NOMO-1 treated with dmso at 0.1 percent for 144 hours (cell line): ENCODE data around the gene MIS12.

Source experiments
- DNase-seq: peaks from one replicate; lab custom pipeline; 2025; ENCODE audit not compliant: unreplicated experiment; lab: John Stamatoyannopoulos, UW

Gene MIS12

GRCh38 chr17:5486206-5487124 lies at the start of gene MIS12:
Gene MIS12, plus strand, starts transcription at chr17:5486566. Its CDS starts 2,297 bp downstream, at chr17:5488863.
- DNase-seq = peak; percentile 99

GRCh38 chr17:5437721-5438317 lies 48.5 kb upstream of the MIS12 start:
- no peak for DNase-seq

GRCh38 chr17:5438716-5439445 lies 47.5 kb upstream of the MIS12 start, which contains the start of gene C1QBP:
Gene C1QBP, minus strand, starts transcription at chr17:5439155. Its CDS starts 82 bp downstream, at chr17:5439073.
- DNase-seq = peak; percentile 94

GRCh38 chr17:5439446-5439764 lies 47.0 kb upstream of the MIS12 start:
- DNase-seq = no peak

GRCh38 chr17:5443728-5444127 lies 42.6 kb upstream of the MIS12 start:
- no peak for DNase-seq

- no peak for DNase-seq
Observed at GRCh38 chr17:5444209-5444608, 42.2 kb upstream of the MIS12 start.

- no peak for DNase-seq
Observed at GRCh38 chr17:5446786-5447185, 39.6 kb upstream of the MIS12 start.

- DNase-seq = no peak
Observed at GRCh38 chr17:5464717-5465507, 21.5 kb upstream of the MIS12 start.

GRCh38 chr17:5466295-5466694 lies 20.1 kb upstream of the MIS12 start:
- DNase-seq = no peak

- DNase-seq = no peak
Observed at GRCh38 chr17:5467416-5467815, 18.9 kb upstream of the MIS12 start.

- no peak for DNase-seq
Observed at GRCh38 chr17:5468075-5468473, 18.3 kb upstream of the MIS12 start.

GRCh38 chr17:5472511-5472910 lies 13.9 kb upstream of the MIS12 start:
- DNase-seq = no peak

- DNase-seq = no peak
Observed at GRCh38 chr17:5473906-5474305, 12.5 kb upstream of the MIS12 start.

- no peak for DNase-seq
Observed at GRCh38 chr17:5478992-5479391, 7.4 kb upstream of the MIS12 start.

GRCh38 chr17:5480962-5481361 lies 5.4 kb upstream of the MIS12 start:
- DNase-seq = no peak

- DNase-seq = no peak
Observed at GRCh38 chr17:5481451-5481850, 4.9 kb upstream of the MIS12 start.

- no peak for DNase-seq
Observed at GRCh38 chr17:5485270-5486205, 828 bp upstream of the MIS12 start, which contains the start of gene DERL2. Gene DERL2, minus strand, starts transcription at chr17:5486178. Its CDS starts 17 bp downstream, at chr17:5486161.

GRCh38 chr17:5488752-5489151 lies 2.4 kb downstream of the MIS12 start:
- no peak for DNase-seq

- DNase-seq = no peak
Observed at GRCh38 chr17:5492970-5493369, 6.6 kb downstream of the MIS12 start.
